Transverse colon (tissue), 4 donors: Measurements from ENCODE around the gene AFAP1L2. TPM values are rescaled to one million over a fixed set of nuclear protein-coding genes. Genes with fewer than 3 reads are reported as not detected.
A peak's percentile ranks its signal among the peaks of the same experiment; 100 is the strongest.

ENCODE experiments used
- DNase-seq: peaks from one replicate; pipeline ENCODE4 v3.0.0-alpha.2; 2019
- H3K27ac ChIP-seq, 4 donors: fragments of 200-600 bp; sonication (generic); 2 replicates each; pipeline ENCODE4 v1.5.1; 2016 to 2018; ENCODE audit warnings: inconsistent platforms in 4 of 4
- H3K27me3 ChIP-seq: fragments of 200-600 bp; sonication (generic); 2 replicates; pipeline ENCODE4 v1.5.1; 2017; ENCODE audit warnings: inconsistent platforms
- H3K36me3 ChIP-seq, 4 donors: fragments of 200-600 bp; sonication (generic); 2 replicates each; pipeline ENCODE4 v1.5.1; 2017 to 2019; ENCODE audit warnings: inconsistent platforms in 4 of 4
- H3K4me1 ChIP-seq, 4 donors: fragments of 200-600 bp; sonication (generic); 2 replicates each; pipeline ENCODE4 v1.5.1; 2017 to 2020; ENCODE audit warnings: inconsistent platforms in 4 of 4
- H3K4me3 ChIP-seq, 4 donors: fragments of 200-600 bp; sonication (generic); 1 replicate in 1 of 4; 2 replicates in 3 of 4; pipeline versions ENCODE4 v1.5.1 to v1.6.1; 2017 to 2019; ENCODE audit warnings: inconsistent platforms in 4 of 4
- H3K9me3 ChIP-seq, 2 donors: fragments of 200-600 bp; sonication (generic); 2 replicates each; pipeline ENCODE4 v1.5.1; 2017 to 2019; ENCODE audit warnings: inconsistent platforms in 2 of 2
- CTCF ChIP-seq, 5 experiments: fragments of 200-600 bp in 3 of 5; fragments of 450-650 bp in 2 of 5; sonication (generic) in 3 of 5; IDR thresholded peaks; 1 replicate in 2 of 5; 2 replicates in 3 of 5; pipeline ENCODE4 v1.5.1; 2016 to 2017; ENCODE audit warnings: antibody characterized with exemption in 5 of 5, inconsistent platforms in 3 of 5, mild to moderate bottlenecking in 2 of 5, moderate library complexity in 1 of 5
- EP300 ChIP-seq: sonication (generic); formaldehyde crosslinking; IDR thresholded peaks from one replicate; pipeline ENCODE4 v1.6.1; 2017; ENCODE audit warnings: antibody characterized with exemption, low read depth
- POLR2A ChIP-seq: fragments of 450-650 bp; IDR thresholded peaks from one replicate; pipeline ENCODE4 v1.6.1; 2016; ENCODE audit warnings: antibody characterized with exemption, mild to moderate bottlenecking, moderate library complexity
- POLR2AphosphoS5 ChIP-seq, 3 donors: sonication (generic); formaldehyde crosslinking; IDR thresholded peaks; one replicate each; pipeline ENCODE4 v1.6.1; 2016; ENCODE audit warnings: antibody characterized with exemption in 3 of 3
- WGBS, 2 donors: methylation state at CpG; one replicate each; pipeline ENCODE4 v1.1.5; 2018; ENCODE audit warnings: low coverage in 1 of 2; 5-methylcytosine and 5-hydroxymethylcytosine counted together
- in situ Hi-C, 4 donors: fragments of 200-750 bp; cut with MboI; loops; one replicate each; pipeline versions ENCODE4 v1.15.0 to v1.15.1; 2017; ENCODE audit warnings: low sequenced_read_pairs in 3 of 4, low pct_ligation_motif_present in 1 of 4, low pct_unique_long_range_greater_than_20kb in 1 of 4
- intact Hi-C: fragments of 100-400 bp; cut with DNase I; formaldehyde crosslinking; loops from one replicate; pipeline ENCODE4 v1.15.1; 2023; ENCODE audit warnings: low total_unique reads
- total RNA-seq, 4 donors: library from RNA; depleted of rRNA; stranded (reverse); fragments of >200 nt; gene quantifications; one replicate each; pipeline ENCODE4 v1.1.0, GENCODE V29; 2016

Gene AFAP1L2
- total RNA-seq, 4 donors from 2014 or later = 12.2 to 42.6 (median 13.2) TPM

- Histone ChIP-seq H3K9me3 (peaks cover 11 to 14% of the 10 kb centered on the region in 2 donors), H3K4me1 (no peaks in the 10 kb centered on the region), H3K27ac (no peak overlapping the region), H3K27me3 (no peaks in the 10 kb centered on the region), H3K36me3 (peaks cover 0 to 27% (median 12%) of the 10 kb centered on the region in 4 donors), H3K4me3 (peak overlapping the region in 1 of 4 donors; percentile 3)
- no peak for DNase-seq
- in situ Hi-C loops = no loop called here
- WGBS, 2 donors = 0% methylated on average over 1 of the region's 1 CpG
- intact Hi-C loops = no loop called here
- no peak for TF ChIP-seq EP300
- TF ChIP-seq CTCF (IDR thresholded peaks at IDR 0.05) = no peak
- no peak for TF ChIP-seq POLR2A
- TF ChIP-seq POLR2AphosphoS5 (IDR thresholded peaks at IDR 0.05) = no peak
These were observed 108.9 kb downstream of the AFAP1L2 start for GRCh38 chr10:114295393-114295792.

GRCh38 chr10:114294549-114294948 lies 109.8 kb downstream of the AFAP1L2 start:
- intact Hi-C loops = no loop called here
- peaks cover 0 to 27% (median 12%) of the 10 kb centered on the region in 4 donors for H3K36me3 ChIP-seq
- no peak for TF ChIP-seq CTCF (IDR thresholded peaks at IDR 0.05)
- no peak for TF ChIP-seq POLR2AphosphoS5 (IDR thresholded peaks at IDR 0.05)
- no peak for TF ChIP-seq EP300
- TF ChIP-seq POLR2A = no peak

GRCh38 chr10:114293075-114293474 lies 111.2 kb downstream of the AFAP1L2 start:
- Histone ChIP-seq H3K27me3 (no peaks in the 10 kb centered on the region), H3K4me3 (no peak overlapping the region), H3K9me3 (peaks cover 11 to 14% of the 10 kb centered on the region in 2 donors), H3K4me1 (no peaks in the 10 kb centered on the region), H3K36me3 (peaks cover 0 to 27% (median 12%) of the 10 kb centered on the region in 4 donors), H3K27ac (no peak overlapping the region)
- no peak for DNase-seq
- no peak for TF ChIP-seq EP300
- no peak for TF ChIP-seq POLR2A
- intact Hi-C loops (no loop called here), in situ Hi-C loops (no loop called here)
- 82 to 87% methylated on average over 3 to 5 of the region's 5 CpGs for WGBS, 2 donors

More at GRCh38 chr10:114294549-114294948, 109.8 kb downstream of the AFAP1L2 start:
- Histone ChIP-seq H3K4me3 (no peak overlapping the region), H3K27ac (no peak overlapping the region), H3K4me1 (no peaks in the 10 kb centered on the region), H3K9me3 (peaks cover 11 to 14% of the 10 kb centered on the region in 2 donors), H3K27me3 (no peaks in the 10 kb centered on the region)
- in situ Hi-C loops = no loop called here
- no peak for DNase-seq

- Histone ChIP-seq H3K27ac (no peak overlapping the region), H3K36me3 (peaks cover 0 to 15% (median 7%) of the 10 kb centered on the region in 4 donors), H3K9me3 (peaks cover 11 to 14% of the 10 kb centered on the region in 2 donors), H3K4me1 (no peaks in the 10 kb centered on the region), H3K4me3 (no peak overlapping the region), H3K27me3 (no peaks in the 10 kb centered on the region)
- TF ChIP-seq EP300 = no peak
- TF ChIP-seq POLR2A = no peak
- TF ChIP-seq POLR2AphosphoS5 (IDR thresholded peaks at IDR 0.05) = no peak
- no peak for TF ChIP-seq CTCF (IDR thresholded peaks at IDR 0.05)
- in situ Hi-C loops (no loop called here), intact Hi-C loops (no loop called here)
- 81 to 91% methylated on average over 4 to 8 of the region's 8 CpGs for WGBS, 2 donors
- no peak for DNase-seq
These were observed 112.8 kb downstream of the AFAP1L2 start for GRCh38 chr10:114291516-114291915.

- no peak overlapping the region for H3K27ac ChIP-seq
- in situ Hi-C loops = no loop called here
- peaks cover 0 to 11% (median 5%) of the 10 kb centered on the region in 4 donors for H3K36me3 ChIP-seq
- 67 to 83% methylated on average over 1 to 7 of the region's 7 CpGs for WGBS, 2 donors
- peaks cover 11 to 12% of the 10 kb centered on the region in 2 donors for H3K9me3 ChIP-seq
- no peaks in the 10 kb centered on the region for H3K4me1 ChIP-seq
- DNase-seq = no peak
- TF ChIP-seq POLR2A = no peak
- no peak for TF ChIP-seq EP300
- TF ChIP-seq CTCF (IDR thresholded peaks at IDR 0.05) = no peak
- TF ChIP-seq POLR2AphosphoS5 (IDR thresholded peaks at IDR 0.05) = no peak
- intact Hi-C loops = no loop called here
- no peak overlapping the region for H3K4me3 ChIP-seq
- no peaks in the 10 kb centered on the region for H3K27me3 ChIP-seq
These were observed 113.2 kb downstream of the AFAP1L2 start for GRCh38 chr10:114291076-114291475.
